PC-3 (cell line): ENCODE results near the gene MMS19. TPM values are rescaled to one million over a fixed set of nuclear protein-coding genes. Genes with fewer than 3 reads are reported as not detected.

Experiments
- ATAC-seq: fragments of 200-7000 bp; cut with Tn5 transposase; 2 replicates; pipeline ENCODE4 v1.9.1; 2020; ENCODE audit warnings: mild to moderate bottlenecking, moderate library complexity
- BruUV-seq: library from RNA; stranded (reverse); fragments of 400-500 nt; replicated peaks from 2 replicates; lab custom pipeline; 2021; lab: Mats Ljungman, UMichigan
- CTCF ChIA-PET: fragments of 300-600 bp; sonication (Branson Sonifier 250); formaldehyde crosslinking; loops from one replicate; lab custom pipeline; 2022; ENCODE audit warnings: antibody characterized with exemption; lab: Charles Lee
- POLR2A ChIA-PET: fragments of 300-600 bp; sonication (Branson Sonifier 250); formaldehyde crosslinking; loops from one replicate; lab custom pipeline; 2022; ENCODE audit warnings: antibody characterized with exemption; ENCODE audit not compliant: unreplicated experiment; lab: Charles Lee
- DNase-seq: peaks from one replicate; pipeline ENCODE4 v3.0.0-alpha.2; 2015
- H2AFZ ChIP-seq: fragments of 300-600 bp; sonication (generic); 2 replicates; pipeline ENCODE4 v1.6.0; 2016; ENCODE audit warnings: antibody characterized with exemption, low read length
- H3F3A ChIP-seq: fragments of 300-600 bp; sonication (generic); one replicate; pipeline ENCODE4 v1.6.0; 2017; ENCODE audit warnings: antibody characterized with exemption, low read length, control low read depth, mild to moderate bottlenecking; ENCODE audit not compliant: unreplicated experiment
- H3K27ac ChIP-seq: fragments of 300-600 bp; sonication (generic); 2 replicates; pipeline ENCODE4 v1.5.1; 2016; ENCODE audit warnings: mild to moderate bottlenecking, low read length
- H3K27me3 ChIP-seq: fragments of 300-600 bp; sonication (generic); 2 replicates; pipeline ENCODE4 v1.6.1; 2016; ENCODE audit warnings: low read length, mixed read lengths
- H3K36me3 ChIP-seq: fragments of 300-600 bp; sonication (generic); 2 replicates; pipeline ENCODE4 v1.6.1; 2016; ENCODE audit warnings: low read depth, mixed run types, low read length, mixed read lengths
- H3K4me1 ChIP-seq: fragments of 300-600 bp; sonication (generic); 2 replicates; pipeline ENCODE4 v1.5.1; 2016; ENCODE audit warnings: low read length; ENCODE audit not compliant: insufficient read depth
- H3K4me2 ChIP-seq: fragments of 300-600 bp; sonication (generic); 2 replicates; pipeline ENCODE4 v1.6.0; 2016; ENCODE audit warnings: low read length
- H3K4me3 ChIP-seq: fragments of 300-600 bp; sonication (generic); 2 replicates; pipeline ENCODE4 v1.5.1; 2016; ENCODE audit warnings: mild to moderate bottlenecking, low read length, mixed read lengths
- H3K79me2 ChIP-seq: fragments of 300-600 bp; sonication (generic); 2 replicates; pipeline ENCODE4 v1.6.1; 2017; ENCODE audit warnings: low read length, mixed read lengths
- H3K9ac ChIP-seq: fragments of 300-600 bp; sonication (generic); 2 replicates; pipeline ENCODE4 v1.6.0; 2016; ENCODE audit warnings: mild to moderate bottlenecking, low read length
- H3K9me2 ChIP-seq: fragments of 300-600 bp; sonication (generic); replicated peaks from 2 replicates; pipeline ENCODE4 v1.6.1; 2016; ENCODE audit warnings: mixed run types, low read length, mixed read lengths
- H3K9me3 ChIP-seq: fragments of 300-600 bp; sonication (generic); 2 replicates; pipeline ENCODE4 v1.6.1; 2016; ENCODE audit warnings: low read length, mixed read lengths
- H4K20me1 ChIP-seq: fragments of 300-600 bp; sonication (generic); 2 replicates; pipeline ENCODE4 v1.6.1; 2016; ENCODE audit warnings: low read length, mixed read lengths
- CTCF ChIP-seq: fragments of 300-600 bp; sonication (generic); conservative IDR thresholded peaks from 2 replicates; pipeline ENCODE4 v1.5.1; 2017; ENCODE audit warnings: antibody characterized with exemption, low read depth, mild to moderate bottlenecking, low read length
- EZH2 ChIP-seq: fragments of 300-600 bp; sonication (generic); IDR thresholded peaks from one replicate; pipeline ENCODE4 v1.6.1; 2017; ENCODE audit warnings: antibody characterized with exemption, mild to moderate bottlenecking, low read length; ENCODE audit not compliant: unreplicated experiment
- EZH2phosphoT487 ChIP-seq: fragments of 300-600 bp; sonication (generic); IDR thresholded peaks from 2 replicates; pipeline ENCODE4 v1.6.1; 2018; ENCODE audit warnings: mild to moderate bottlenecking, antibody characterized with exemption, low read length, borderline replicate concordance
- intact Hi-C: fragments of 100-400 bp; cut with micrococcal nuclease; formaldehyde crosslinking; loops from 2 replicates; pipeline ENCODE4 v1.9.0; 2023
- total RNA-seq: library from RNA; depleted of rRNA; stranded (reverse); fragments of >200 nt; gene quantifications from 2 replicates; pipeline ENCODE4 v1.2.3, GENCODE V29; 2014

Gene MMS19
- total RNA-seq, 1 experiment from 2014 or later: 78.2 TPM

- DNase-seq (no peak), ATAC-seq (no peak; the same call in 1 of the 2 replicates)
- no peak overlapping the region for H3K27ac ChIP-seq
- H3K4me2 ChIP-seq: no peak overlapping the region
- 0 out of 2 replicates have a peak, but pooled peaks cover 6% of the 10 kb centered on the region for H4K20me1 ChIP-seq
- no peak overlapping the region for H2AFZ ChIP-seq
- no peak overlapping the region for H3K9ac ChIP-seq
- no peaks in the 10 kb centered on the region for H3K4me1 ChIP-seq
- no peaks in the 10 kb centered on the region for H3F3A ChIP-seq
- no peaks in the 10 kb centered on the region for H3K27me3 ChIP-seq
- ChIA-PET POLR2A (interaction anchor here (0.6 kb wide), 1 partner anchor 11 kb away, joined by 5 read pairs; no protein-coding TSS in a partner anchor), CTCF (no interaction called here)
- H3K79me2 ChIP-seq: peaks cover 16% of the 10 kb centered on the region
- no TSS peak for BruUV-seq
- no peaks in the 10 kb centered on the region for H3K9me2 ChIP-seq
- intact Hi-C loops: no loop called here
- no peak overlapping the region for H3K4me3 ChIP-seq
- H3K9me3 ChIP-seq: no peaks in the 10 kb centered on the region
- peaks cover 26% of the 10 kb centered on the region for H3K36me3 ChIP-seq
- TF ChIP-seq EZH2phosphoT487 (no peak), EZH2 (no peak), CTCF (no peak)
Observed at GRCh38 chr10:97434557-97434956, 63.7 kb downstream of the MMS19 start.

- Histone ChIP-seq H3K4me3 (no peak overlapping the region), H3K4me1 (no peaks in the 10 kb centered on the region), H3K9me3 (no peaks in the 10 kb centered on the region), H3K9ac (no peak overlapping the region), H3F3A (no peaks in the 10 kb centered on the region), H4K20me1 (0 out of 2 replicates have a peak, but pooled peaks cover 6% of the 10 kb centered on the region), H3K27me3 (no peaks in the 10 kb centered on the region), H3K27ac (no peak overlapping the region), H3K36me3 (peaks cover 29% of the 10 kb centered on the region), H3K4me2 (no peak overlapping the region), H3K9me2 (no peaks in the 10 kb centered on the region), H3K79me2 (peaks cover 21% of the 10 kb centered on the region), H2AFZ (no peak overlapping the region)
- intact Hi-C loops: no loop called here
- TF ChIP-seq EZH2phosphoT487 (no peak), CTCF (no peak), EZH2 (no peak)
- no TSS peak for BruUV-seq
- CTCF ChIA-PET: interaction anchor here (0.5 kb wide), 1 partner anchor 179 kb away, joined by 3 read pairs; no protein-coding TSS in a partner anchor
- ATAC-seq (peak; percentile 59), DNase-seq (no peak)
- POLR2A ChIA-PET: no interaction called here
Observed at GRCh38 chr10:97434055-97434454, 64.2 kb downstream of the MMS19 start.

GRCh38 chr10:97428572-97428981, 69.6 kb downstream of the MMS19 start:
- Histone ChIP-seq H3K9ac (peak overlapping the region; percentile 95), H3K4me1 (peaks cover 8% of the 10 kb centered on the region), H3K9me2 (no peaks in the 10 kb centered on the region), H3K9me3 (no peaks in the 10 kb centered on the region), H3K36me3 (peaks cover 43% of the 10 kb centered on the region), H3K27ac (peak overlapping the region; percentile 30; the same call in 1 of the 2 replicates), H3K27me3 (no peaks in the 10 kb centered on the region), H3K79me2 (peaks cover 58% of the 10 kb centered on the region), H3K4me3 (peak overlapping the region; percentile 96), H3K4me2 (peak overlapping the region; percentile 80), H2AFZ (no peak overlapping the region), H3F3A (no peaks in the 10 kb centered on the region), H4K20me1 (peaks cover 25% of the 10 kb centered on the region)
- ChIA-PET CTCF (no interaction called here), POLR2A (interaction anchor here (0.5 kb wide), 1 partner anchor 22 kb away, joined by 3 read pairs; no protein-coding TSS in a partner anchor)
- TF ChIP-seq EZH2 (no peak), EZH2phosphoT487 (no peak), CTCF (no peak)
- DNase-seq (no peak), ATAC-seq (no peak)
- no TSS peak for BruUV-seq
- intact Hi-C loops: no loop called here
